H1 (cell line): ENCODE measurements around the gene C1QTNF1. TPM values are rescaled to one million over a fixed set of nuclear protein-coding genes. Genes with fewer than 3 reads are reported as not detected.

ENCODE experiments used
- CTCF ChIA-PET: fragments of 300-600 bp; sonication (Branson Sonifier 250); formaldehyde crosslinking; loops from one replicate; lab custom pipeline; 2021; ENCODE audit not compliant: partially characterized antibody; lab: Charles Lee
- POLR2A ChIA-PET: fragments of 300-600 bp; sonication (Branson Sonifier 250); formaldehyde crosslinking; loops from one replicate; lab custom pipeline; 2021; ENCODE audit warnings: inconsistent platforms; ENCODE audit not compliant: partially characterized antibody; lab: Charles Lee
- DNase-seq, 2 experiments: peaks; one replicate each; pipeline versions ENCODE4 v3.0.0 to v3.0.0-alpha.2; 2010 to 2022; ENCODE audit warnings: low spot score in 2 of 2, low read depth in 1 of 2, mixed read lengths in 1 of 2
- FAIRE-seq: peaks from 2 replicates; lab custom pipeline; 2011; peaks lifted over from hg19 to GRCh38; lab: Jason Lieb, UNC
- H2AFZ ChIP-seq: 2 replicates; pipeline ENCODE4 v1.8.1; 2012; ENCODE audit warnings: low read length, inconsistent platforms
- H2AK5ac ChIP-seq: 2 replicates; pipeline ENCODE4 v1.6.1; 2013; ENCODE audit warnings: low read depth, low read length
- H2BK120ac ChIP-seq: replicated peaks from 2 replicates; pipeline ENCODE3; 2013; ENCODE audit warnings: low read depth, low read length, inconsistent platforms
- H2BK12ac ChIP-seq: 2 replicates; pipeline ENCODE4 v1.6.1; 2013; ENCODE audit warnings: low read depth, low read length
- H2BK15ac ChIP-seq: 2 replicates; pipeline ENCODE4 v1.6.1; 2013; ENCODE audit warnings: low read length
- H2BK20ac ChIP-seq: 2 replicates; pipeline ENCODE4 v1.6.1; 2013; ENCODE audit warnings: low read length
- H2BK5ac ChIP-seq: 2 replicates; pipeline ENCODE4 v1.6.1; 2013; ENCODE audit warnings: low read depth, low read length
- H3K14ac ChIP-seq: 2 replicates; pipeline ENCODE4 v1.6.1; 2013; ENCODE audit warnings: inconsistent platforms; ENCODE audit not compliant: insufficient read length
- H3K18ac ChIP-seq: 2 replicates; pipeline ENCODE4 v1.6.1; 2013; ENCODE audit warnings: low read length; ENCODE audit errors: extremely low read depth
- H3K23ac ChIP-seq: 2 replicates; pipeline ENCODE4 v1.6.1; 2013; ENCODE audit warnings: inconsistent platforms; ENCODE audit not compliant: insufficient read length
- H3K23me2 ChIP-seq: 2 replicates; pipeline ENCODE4 v1.6.1; 2013; ENCODE audit warnings: low read depth, low read length
- H3K27ac ChIP-seq: 2 replicates; pipeline ENCODE4 v1.6.1; 2011; ENCODE audit warnings: low read depth, low read length, inconsistent platforms
- H3K27me3 ChIP-seq, 4 experiments: replicated peaks in 1 of 4; 1 replicate in 1 of 4; 2 replicates in 3 of 4; pipeline versions ENCODE4 v1.6.1 to v1.8.1; 2011 to 2013; ENCODE audit warnings: low read length in 3 of 4, mild to moderate bottlenecking in 3 of 4, inconsistent platforms in 2 of 4, mixed read lengths in 2 of 4, moderate library complexity in 1 of 4; ENCODE audit not compliant: control insufficient read depth in 3 of 4, insufficient read depth in 3 of 4; ENCODE audit errors: extremely low read depth in 1 of 4
- H3K36me3 ChIP-seq, 4 experiments: 2 replicates each; pipeline versions ENCODE4 v1.6.1 to v1.8.1; 2011 to 2013; ENCODE audit warnings: mild to moderate bottlenecking in 4 of 4, low read length in 3 of 4, moderate library complexity in 2 of 4, control low read depth in 1 of 4, inconsistent platforms in 1 of 4; ENCODE audit not compliant: insufficient read depth in 4 of 4, control insufficient read depth in 2 of 4
- H3K4ac ChIP-seq: replicated peaks from 2 replicates; pipeline ENCODE3; 2013; ENCODE audit warnings: low read length, low read depth, mixed read lengths, inconsistent platforms; ENCODE audit not compliant: insufficient read length
- H3K4me1 ChIP-seq, 4 experiments: replicated peaks in 1 of 4; 1 replicate in 1 of 4; 2 replicates in 3 of 4; pipeline versions ENCODE4 v1.6.1 to v1.8.1; 2011 to 2013; ENCODE audit warnings: low read length in 3 of 4, inconsistent platforms in 2 of 4, mixed read lengths in 1 of 4; ENCODE audit not compliant: insufficient read depth in 4 of 4, control insufficient read depth in 3 of 4
- H3K4me2 ChIP-seq, 2 experiments: 2 replicates each; pipeline versions ENCODE4 v1.6.1 to v1.8.1; 2011 to 2013; ENCODE audit warnings: low read depth in 2 of 2, low read length in 2 of 2, control low read depth in 1 of 2, inconsistent platforms in 1 of 2, mild to moderate bottlenecking in 1 of 2; ENCODE audit not compliant: insufficient read depth in 1 of 2
- H3K4me3 ChIP-seq, 4 experiments: fragments of 200-600, 300-600 bp in 1 of 4; sonication (generic), shearing (Covaris generic), sonication (Bioruptor Twin) in 1 of 4; 2 replicates each; pipeline versions ENCODE4 v1.5.1 to v1.8.1; 2011 to 2016; ENCODE audit warnings: low read length in 4 of 4, low read depth in 3 of 4, control low read depth in 2 of 4, inconsistent platforms in 2 of 4, mild to moderate bottlenecking in 2 of 4, mixed read lengths in 1 of 4, moderate library complexity in 1 of 4; ENCODE audit not compliant: insufficient read depth in 2 of 4; ENCODE audit errors: extremely low read depth in 1 of 4
- H3K56ac ChIP-seq: replicated peaks from 2 replicates; pipeline ENCODE3; 2013; ENCODE audit warnings: low read depth, mild to moderate bottlenecking, mixed read lengths, low read length, inconsistent platforms; ENCODE audit not compliant: insufficient read length
- H3K79me1 ChIP-seq: 2 replicates; pipeline ENCODE4 v1.6.1; 2013; ENCODE audit warnings: low read depth, low read length, control low read depth
- H3K79me2 ChIP-seq, 2 experiments: 2 replicates each; pipeline versions ENCODE4 v1.6.1 to v1.8.1; 2012 to 2013; ENCODE audit warnings: low read length in 2 of 2, mild to moderate bottlenecking in 2 of 2, inconsistent platforms in 1 of 2; ENCODE audit not compliant: insufficient read depth in 2 of 2, control insufficient read depth in 1 of 2
- H3K9ac ChIP-seq, 4 experiments: replicated peaks in 1 of 4; 1 replicate in 1 of 4; 2 replicates in 3 of 4; pipeline versions ENCODE4 v1.6.1 to v1.8.1; 2011 to 2013; ENCODE audit warnings: low read depth in 3 of 4, low read length in 3 of 4, control low read depth in 2 of 4, mild to moderate bottlenecking in 2 of 4, moderate library complexity in 2 of 4, inconsistent platforms in 1 of 4; ENCODE audit errors: extremely low read depth in 1 of 4
- H3K9me3 ChIP-seq, 2 experiments: 2 replicates each; pipeline versions ENCODE4 v1.6.1 to v1.8.1; 2012 to 2013; ENCODE audit warnings: mild to moderate bottlenecking in 2 of 2, moderate library complexity in 2 of 2, control low read depth in 1 of 2, inconsistent platforms in 1 of 2, low read depth in 1 of 2, low read length in 1 of 2, mixed read lengths in 1 of 2; ENCODE audit not compliant: insufficient read depth in 2 of 2
- H4K20me1 ChIP-seq, 2 experiments: replicated peaks in 1 of 2; 2 replicates each; pipeline versions ENCODE3 to v1.8.1; 2011 to 2013; ENCODE audit warnings: inconsistent platforms in 2 of 2, low read length in 2 of 2, mild to moderate bottlenecking in 1 of 2; ENCODE audit not compliant: insufficient read depth in 2 of 2, control insufficient read depth in 1 of 2
- H4K5ac ChIP-seq: 2 replicates; pipeline ENCODE4 v1.6.1; 2013; ENCODE audit warnings: low read length, low read depth, mixed read lengths, inconsistent platforms; ENCODE audit not compliant: insufficient read length
- H4K8ac ChIP-seq: 2 replicates; pipeline ENCODE4 v1.8.0; 2013; ENCODE audit warnings: mild to moderate bottlenecking, moderate library complexity, low read length, inconsistent platforms; ENCODE audit not compliant: insufficient read depth; ENCODE audit errors: extremely low read depth
- H4K91ac ChIP-seq: replicated peaks from 2 replicates; pipeline ENCODE3; 2013; ENCODE audit warnings: low read length, mixed read lengths, inconsistent platforms; ENCODE audit not compliant: insufficient read length
- ATF3 ChIP-seq: IDR thresholded peaks from 2 replicates; pipeline ENCODE4 v1.6.1; 2011; ENCODE audit warnings: low read depth, mild to moderate bottlenecking, low read length; ENCODE audit not compliant: insufficient read depth
- CBX5 ChIP-seq: fragments of 300-800, 300-1000 bp; sonication (generic); IDR thresholded peaks from 2 replicates; pipeline ENCODE4 v1.7.1; 2016; ENCODE audit warnings: antibody characterized with exemption, low read length, low read depth
- CTCF ChIP-seq, 3 experiments: IDR thresholded peaks; 1 replicate in 2 of 3; 2 replicates in 1 of 3; pipeline versions ENCODE4 v1.5.1 to v1.6.1; 2011; ENCODE audit warnings: low read length in 3 of 3, mild to moderate bottlenecking in 3 of 3, inconsistent platforms in 2 of 3, low read depth in 1 of 3, moderate library complexity in 1 of 3; ENCODE audit not compliant: insufficient read depth in 1 of 3; ENCODE audit errors: control extremely low read depth in 1 of 3
- SP2 ChIP-seq: IDR thresholded peaks from 2 replicates; pipeline ENCODE4 v1.6.1; 2012; ENCODE audit warnings: mild to moderate bottlenecking, low read length, inconsistent platforms
- TBP ChIP-seq: IDR thresholded peaks from 2 replicates; pipeline ENCODE4 v1.6.1; 2011; ENCODE audit warnings: low read depth, low read length, improper control_type of control experiment
- YY1 ChIP-seq: IDR thresholded peaks from 2 replicates; pipeline ENCODE4 v1.6.1; 2011; ENCODE audit warnings: low read depth, mild to moderate bottlenecking, low read length
- WGBS, 2 experiments: shearing (Covaris generic) in 1 of 2; methylation state at CpG; one replicate each; pipeline versions ENCODE4 v1.1.6 to v1.1.7; 2013 to 2015; ENCODE audit warnings: low lambda C conversion rate in 2 of 2, mixed read lengths in 2 of 2, inconsistent platforms in 1 of 2, low coverage in 1 of 2, missing lambda C conversion rate in 1 of 2; ENCODE audit not compliant: insufficient replicate concordance in 2 of 2, insufficient coverage in 1 of 2, insufficient read length in 1 of 2; ENCODE audit errors: extremely low coverage in 1 of 2, missing lambda C conversion rate in 1 of 2; 5-methylcytosine and 5-hydroxymethylcytosine counted together
- polyA plus RNA-seq, 7 experiments: library from polyadenylated mRNA; depleted of rRNA in 3 of 7; stranded (reverse) in 5 of 7; unstranded in 2 of 7; fragments of >200 nt in 5 of 7; fragments of 200-250 nt in 2 of 7; gene quantifications; 1 replicate in 5 of 7; 2 replicates in 1 of 7; 4 replicates in 1 of 7; pipeline versions ENCODE4 v1.2.1 to v1.2.3, GENCODE V29; 2011 to 2013; ENCODE audit warnings: missing spikeins in 2 of 7, mixed read lengths in 2 of 7
- total RNA-seq: library from RNA; stranded (reverse); fragmentation: NEBNext Ultra II Directional; extraction: Animal tissue kit (Norgen Biotek cat#: 25700); gene quantifications from 2 replicates; pipeline ENCODE4 v1.2.1, GENCODE V29; 2021

The C1QTNF1 gene
- total and polyA plus RNA-seq, 2 of the 8 experiments (the other 6 are each of a cell fraction or from before 2014, with no cell fraction given) = 1.5 to 2.5 TPM

- no peak overlapping the region for H3K4ac ChIP-seq
- TF ChIP-seq CTCF (IDR thresholded peaks at IDR 0.05; ENCODE audit: control extremely low read depth in 1 of 3, insufficient read depth in 1 of 3, low read depth in 1 of 3, low read length in 3 of 3) = no peak
- TF ChIP-seq YY1 = no peak
- no peak for TF ChIP-seq CBX5
- no peak for TF ChIP-seq ATF3
- TF ChIP-seq SP2 = no peak
- no peak for TF ChIP-seq TBP
- H3K79me2 ChIP-seq = peaks cover 3 to 4% of the 10 kb centered on the region in 2 experiments; a peak in 1 of 4 replicates
- ChIA-PET CTCF (no interaction called here), POLR2A (no interaction called here)
- H3K9me3 ChIP-seq = no peaks in the 10 kb centered on the region
- H3K36me3 ChIP-seq = peaks cover 0 to 4% (median 2%) of the 10 kb centered on the region in 4 experiments; a peak in 3 of 8 replicates
- H4K5ac ChIP-seq = no peak overlapping the region
- no peak overlapping the region for H4K8ac ChIP-seq
- DNase-seq = no peak
- no peaks in the 10 kb centered on the region for H3K23me2 ChIP-seq
- no peak overlapping the region for H2AFZ ChIP-seq
- H2AK5ac ChIP-seq = no peak overlapping the region
- no peak overlapping the region for H3K23ac ChIP-seq
- H2BK20ac ChIP-seq = no peak overlapping the region
- H2BK15ac ChIP-seq = no peak overlapping the region
- no peak overlapping the region for H3K4me3 ChIP-seq
- FAIRE-seq = no peak
- 89% methylated on average over 6 of the region's 6 CpGs; no CpG with 5 or more reads in 1 of the 2 experiments for WGBS, 2 experiments
- no peak overlapping the region for H4K91ac ChIP-seq
- H4K20me1 ChIP-seq = peaks cover 30 to 50% of the 10 kb centered on the region in 2 experiments
- no peaks in the 10 kb centered on the region; a peak in 1 of 7 replicates for H3K4me1 ChIP-seq
- no peak overlapping the region for H2BK12ac ChIP-seq
- H3K9ac ChIP-seq = no peak overlapping the region
- H2BK120ac ChIP-seq = no peak overlapping the region
- no peak overlapping the region for H3K18ac ChIP-seq
- H3K56ac ChIP-seq = no peak overlapping the region
- no peaks in the 10 kb centered on the region; the same call in none of the 2 replicates for H3K79me1 ChIP-seq
- peaks cover 8 to 32% (median 27%) of the 10 kb centered on the region in 4 experiments for H3K27me3 ChIP-seq
- no peak overlapping the region for H3K4me2 ChIP-seq
- H3K27ac ChIP-seq = no peak overlapping the region
- H2BK5ac ChIP-seq = no peak overlapping the region
- H3K14ac ChIP-seq = no peak overlapping the region
Observed at GRCh38 chr17:78997881-78998280, 26.1 kb upstream of the C1QTNF1 start.
